Ramos (cell line): ENCODE results near the gene MYLK2.

ENCODE experiments used
- in situ Hi-C: fragments of 300-500 bp; cut with MboI; formaldehyde crosslinking; loops from one replicate; pipeline ENCODE4 v1.14.3; 2022; ENCODE audit warnings: low sequenced_read_pairs; ENCODE audit not compliant: unreplicated experiment

Gene MYLK2

GRCh38 chr20:31849306-31849930, 30.3 kb downstream of the MYLK2 start:
- in situ Hi-C loops = no loop called here

DNA sequence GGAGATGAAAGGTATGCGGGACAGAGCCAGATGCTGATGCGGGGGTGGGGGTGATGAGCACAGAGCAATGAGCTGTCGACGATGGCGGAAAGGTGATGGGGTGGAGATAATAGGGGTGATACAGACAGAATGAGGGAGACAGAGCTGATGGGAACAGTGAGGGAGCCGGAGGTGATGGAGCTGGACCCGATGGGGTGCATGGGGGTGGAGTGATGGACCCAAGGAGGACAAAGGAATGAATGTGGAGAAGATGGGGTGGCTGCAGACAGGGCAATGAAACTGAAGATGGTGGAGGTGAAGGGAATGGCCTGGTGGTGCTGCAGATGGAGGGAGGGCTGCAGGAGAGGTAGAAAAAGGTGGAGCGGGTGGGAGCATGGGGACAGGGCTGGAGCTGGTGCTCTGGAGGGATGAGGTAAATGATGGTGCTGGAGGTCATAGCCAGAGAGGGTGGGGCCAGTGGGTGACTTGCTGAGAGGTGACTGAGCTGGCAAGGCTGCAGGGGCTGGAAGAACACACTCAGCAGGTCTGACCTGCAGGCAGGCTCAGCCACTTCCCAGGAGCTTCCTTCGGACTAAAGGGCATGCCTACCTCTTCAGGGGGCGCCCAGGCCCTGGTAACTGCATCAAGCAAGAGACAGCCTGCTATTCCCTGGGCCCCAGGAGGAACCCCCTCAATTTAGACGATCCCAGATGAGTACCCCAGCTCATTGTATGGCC, 32.2 kb downstream of the MYLK2 start:
- in situ Hi-C loops = loop anchor here (10.0 kb wide), 2 partner anchors 103 to 243 kb away; partner anchors contain the start of gene PDRG1

DNA sequence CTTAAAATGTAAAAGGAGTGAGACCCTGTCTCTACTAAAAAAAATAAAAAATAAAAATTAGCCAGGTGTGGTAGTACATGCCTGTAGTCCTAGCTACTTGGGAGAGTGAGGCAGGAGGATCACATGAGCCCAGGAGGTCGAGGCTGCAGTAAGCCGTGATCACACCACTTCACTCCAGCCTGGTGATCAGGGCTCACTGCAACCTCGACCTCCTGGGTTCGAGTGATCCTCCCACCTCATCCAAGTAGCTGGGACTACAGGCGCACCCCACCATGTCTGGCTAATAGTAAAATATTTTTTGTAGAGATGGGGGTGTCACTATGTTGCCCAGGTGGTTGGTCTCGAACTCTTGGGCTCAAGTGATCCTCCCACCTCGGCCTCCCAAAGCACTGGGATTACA, 34.3 kb downstream of the MYLK2 start:
- in situ Hi-C loops = loop anchor here (10.0 kb wide), 2 partner anchors 101 to 241 kb away; partner anchors contain the start of gene PDRG1

- in situ Hi-C loops = loop anchor here (10.0 kb wide), 2 partner anchors 98 to 238 kb away; partner anchors contain the start of gene PDRG1
Measured at GRCh38 chr20:31856516-31856915, 37.4 kb downstream of the MYLK2 start.

DNA sequence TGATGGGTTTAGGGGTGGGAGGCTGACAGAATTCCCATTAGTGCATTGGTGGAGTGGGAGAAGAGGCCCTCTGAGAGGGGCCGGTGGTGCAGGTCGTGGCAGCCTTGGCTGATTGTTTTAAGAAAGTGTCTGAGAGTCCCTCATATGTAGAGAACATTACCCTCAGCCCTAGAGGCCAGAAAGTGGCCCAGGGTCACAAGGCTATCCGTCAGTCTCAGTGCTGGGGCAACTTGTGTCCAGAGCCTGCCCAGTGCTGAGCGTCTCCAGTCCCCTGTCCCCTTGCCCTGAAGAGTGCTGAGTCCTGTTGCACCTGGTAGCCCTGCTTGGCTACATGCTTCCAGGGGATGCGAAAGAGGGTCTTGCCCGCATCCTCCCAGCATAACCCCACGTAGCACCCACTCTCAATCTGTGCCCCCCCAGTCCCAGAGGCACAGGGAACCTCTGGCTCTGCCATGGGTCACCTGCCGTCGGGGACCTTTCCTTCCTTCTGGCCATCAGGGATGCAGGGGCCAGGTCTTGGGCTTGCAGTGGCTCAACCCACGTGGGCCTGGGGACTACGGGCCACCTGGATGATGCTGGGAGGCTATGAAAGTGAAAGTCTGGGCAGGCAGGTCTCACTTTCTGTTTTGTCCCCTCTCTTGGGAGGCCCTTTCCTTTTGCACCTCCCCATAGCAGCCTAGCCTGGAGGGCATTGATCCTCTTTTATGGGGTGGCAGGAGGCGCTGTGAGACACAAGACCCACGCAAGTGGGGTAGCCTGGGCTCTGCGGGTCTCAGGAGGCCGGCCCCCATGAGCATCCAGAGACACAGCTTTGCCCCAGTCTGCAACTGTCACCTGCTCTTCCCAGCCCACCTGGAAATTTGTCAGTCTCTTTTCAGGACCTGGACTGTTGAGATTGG, 39.0 kb downstream of the MYLK2 start:
- in situ Hi-C loops = loop anchor here (10.0 kb wide), 2 partner anchors 97 to 237 kb away; partner anchors contain the start of gene PDRG1

DNA sequence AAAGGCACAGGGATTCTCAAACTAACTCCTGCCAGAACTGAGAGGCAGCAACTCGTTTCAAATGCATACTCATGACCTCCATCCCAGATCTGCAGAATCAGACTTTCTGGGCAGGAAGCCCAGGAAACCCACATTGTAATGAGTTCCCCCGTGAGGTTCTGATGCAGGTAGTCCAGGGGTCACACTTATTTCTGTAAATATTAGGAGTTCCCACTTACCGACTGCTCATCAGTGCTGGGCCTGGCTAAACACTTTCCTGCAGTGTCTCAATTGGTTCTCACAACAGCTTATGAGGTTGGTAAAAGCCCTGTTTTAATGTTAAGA, 39.6 kb downstream of the MYLK2 start:
- in situ Hi-C loops = loop anchor here (10.0 kb wide), 2 partner anchors 96 to 236 kb away; partner anchors contain the start of gene PDRG1

DNA sequence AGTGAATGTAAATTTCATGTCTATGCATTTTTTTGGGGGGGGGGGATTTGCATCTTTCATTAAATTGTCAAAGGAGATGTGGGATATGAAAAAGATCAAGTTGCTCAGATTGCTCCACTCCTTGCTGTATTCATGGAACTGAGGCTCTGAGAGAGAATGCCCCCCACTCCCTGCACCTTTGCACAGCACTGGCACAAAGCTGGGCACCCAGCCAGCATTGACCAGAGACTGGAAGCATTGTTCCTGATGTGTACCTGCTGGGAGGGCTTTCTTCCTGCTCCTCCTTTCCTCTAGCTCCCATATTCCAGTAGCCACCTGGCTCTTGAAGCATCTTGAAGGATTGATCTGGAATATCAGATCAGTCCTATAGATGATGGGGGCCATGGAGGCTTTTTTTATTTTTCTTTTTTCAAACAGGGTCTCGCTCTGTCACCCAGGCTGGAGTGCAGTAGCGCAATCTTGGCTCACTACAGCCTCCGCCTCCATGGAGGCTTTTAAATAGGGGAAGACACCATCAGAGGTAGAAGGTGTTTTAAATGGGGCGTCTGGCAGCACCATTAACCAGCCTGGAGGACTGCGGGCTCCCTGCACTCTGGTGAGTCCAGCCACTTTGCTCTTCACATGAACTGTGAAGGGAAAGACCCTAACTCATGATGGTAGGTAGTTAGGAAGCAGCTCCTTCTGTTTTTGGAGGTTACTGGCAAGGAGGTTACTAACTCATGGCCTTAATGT, 40.3 kb downstream of the MYLK2 start:
- in situ Hi-C loops = loop anchor here (10.0 kb wide), 2 partner anchors 95 to 235 kb away; partner anchors contain the start of gene PDRG1

DNA sequence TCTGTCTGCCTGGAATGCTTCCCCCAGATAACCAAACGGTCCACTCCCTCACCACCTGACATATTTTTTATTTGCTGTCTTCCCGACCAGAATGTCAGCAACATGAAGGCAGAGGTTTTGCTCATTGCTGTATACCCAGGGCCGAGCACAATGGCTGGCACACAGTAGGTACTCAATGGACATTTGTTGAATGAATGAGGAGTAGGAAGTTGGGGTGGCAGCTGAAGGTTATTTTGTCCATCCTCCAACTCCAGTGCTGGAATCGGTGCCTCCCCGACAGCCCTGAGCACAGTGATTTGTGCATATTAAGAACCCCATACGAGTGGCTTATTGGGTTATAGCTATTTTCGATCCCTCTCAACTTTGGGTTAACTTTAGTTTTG, 40.8 kb downstream of the MYLK2 start:
- in situ Hi-C loops = loop anchor here (10.0 kb wide), 2 partner anchors 95 to 235 kb away; partner anchors contain the start of gene PDRG1

GRCh38 chr20:31860390-31861134, 41.4 kb downstream of the MYLK2 start:
- in situ Hi-C loops = no loop called here

DNA sequence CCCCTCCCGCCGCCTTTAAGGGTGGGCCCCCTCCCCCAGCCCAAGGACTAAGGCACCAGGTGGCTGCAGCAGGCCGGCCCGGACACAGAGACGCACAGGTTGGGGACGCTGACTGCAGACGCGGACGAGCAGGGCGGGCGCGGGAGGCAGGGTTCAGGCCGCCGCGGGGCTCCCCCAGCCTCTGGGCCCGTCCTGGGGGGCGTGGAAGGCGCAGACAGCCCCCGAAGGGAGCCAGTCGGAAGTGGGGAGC, 41.9 kb downstream of the MYLK2 start:
- in situ Hi-C loops = no loop called here

DNA sequence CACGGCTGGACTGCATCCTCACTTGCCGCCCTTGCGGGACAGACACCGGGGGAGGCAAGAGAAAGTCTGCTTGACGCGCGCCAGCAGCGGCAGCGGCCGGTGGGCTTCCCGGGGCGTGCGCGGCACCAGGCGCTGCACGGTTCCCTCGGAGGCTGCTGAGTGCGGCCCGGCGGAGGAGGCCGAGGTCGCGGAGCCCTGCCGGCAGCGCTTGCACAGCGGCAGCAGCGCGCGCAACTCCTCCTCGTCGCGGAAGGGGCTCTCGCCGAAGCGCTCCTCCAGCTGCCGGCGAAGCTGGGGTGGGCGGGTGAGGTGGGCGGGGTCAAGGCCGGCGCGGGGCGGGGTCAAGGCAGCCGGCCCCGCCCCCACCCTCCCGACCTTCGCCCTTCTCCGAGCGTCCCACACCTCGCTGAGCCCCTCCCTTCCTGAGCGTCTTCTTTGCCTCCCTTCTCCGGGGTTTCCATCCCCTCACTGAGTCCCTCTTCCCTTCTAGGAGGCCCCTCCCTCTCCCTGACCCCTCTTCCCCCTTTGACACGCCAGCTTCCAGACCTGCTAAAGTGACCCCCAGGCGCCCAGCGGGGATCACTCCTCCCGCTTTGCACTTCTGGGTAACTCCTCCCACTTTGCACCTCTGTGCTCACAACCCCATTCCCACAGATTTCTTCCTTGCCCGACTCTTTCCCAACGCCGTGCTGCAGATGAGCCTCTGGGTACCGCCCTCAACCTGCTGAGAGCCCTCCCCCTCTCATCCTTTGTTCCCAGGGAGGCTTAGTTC, 42.4 kb downstream of the MYLK2 start:
- in situ Hi-C loops = no loop called here

- in situ Hi-C loops = no loop called here
Measured at GRCh38 chr20:31862157-31862470, 43.0 kb downstream of the MYLK2 start.

DNA sequence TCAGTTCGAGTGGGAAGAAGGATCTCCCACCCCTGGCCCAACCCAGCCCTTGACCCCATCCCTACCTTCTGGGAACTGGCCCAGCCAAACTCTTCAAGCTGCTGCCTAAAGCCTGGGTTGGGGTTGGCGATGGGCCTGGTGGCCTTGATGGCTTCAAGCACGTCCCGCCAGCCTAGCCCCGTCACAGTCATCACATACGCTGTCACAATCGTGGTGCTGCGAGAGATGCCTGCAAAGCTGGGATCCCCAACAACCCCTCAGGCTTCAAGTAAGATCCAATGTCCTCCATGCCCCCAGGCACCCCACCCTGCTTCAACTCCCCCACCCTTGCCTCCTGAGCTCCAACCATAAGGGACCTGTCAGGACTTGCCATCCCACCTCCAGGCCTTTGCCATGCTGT, 43.4 kb downstream of the MYLK2 start:
- in situ Hi-C loops = no loop called here

GRCh38 chr20:31863296-31864085, 44.3 kb downstream of the MYLK2 start:
- in situ Hi-C loops = no loop called here

DNA sequence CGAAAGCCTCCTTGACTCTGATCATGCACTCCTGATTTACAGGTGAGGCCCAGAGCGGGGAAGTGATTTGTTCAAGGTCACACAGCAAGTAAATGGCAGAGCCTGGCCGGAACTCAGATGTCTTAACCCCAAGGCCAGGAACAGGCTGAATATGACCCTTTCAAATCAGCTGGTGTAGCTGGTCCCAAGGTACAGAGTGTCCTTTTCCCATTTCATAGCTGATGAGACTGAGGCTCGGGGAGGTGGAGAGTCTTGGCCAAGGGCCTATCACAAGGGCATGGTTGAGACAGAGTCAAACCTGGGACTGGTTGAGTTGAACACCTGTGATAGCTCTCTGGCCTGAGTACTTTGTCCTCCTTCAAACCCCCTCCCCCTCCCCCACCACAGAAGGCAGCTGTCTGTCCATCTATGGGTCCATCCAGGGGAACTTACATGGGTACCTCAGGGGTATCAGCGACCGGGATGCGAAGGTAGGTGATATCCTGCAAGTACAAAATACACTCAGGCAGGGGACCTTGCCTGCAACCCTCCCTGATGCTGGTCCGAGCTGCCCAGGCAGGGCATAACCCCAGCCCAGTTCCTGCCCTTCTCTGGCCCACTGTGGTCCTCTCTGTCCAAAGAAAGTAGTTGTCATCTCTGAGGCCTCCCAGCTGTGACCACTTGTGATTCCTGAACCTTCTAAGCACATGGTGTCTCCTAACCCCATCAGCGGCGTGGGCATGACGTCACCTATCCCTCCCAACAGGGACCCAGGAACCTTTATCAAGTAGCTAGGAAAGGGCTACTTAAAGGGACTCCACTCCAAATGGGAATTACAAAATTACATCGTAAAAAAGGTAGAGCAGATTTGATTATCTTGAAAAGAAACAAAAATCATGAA, 45.6 kb downstream of the MYLK2 start:
- in situ Hi-C loops = no loop called here

DNA sequence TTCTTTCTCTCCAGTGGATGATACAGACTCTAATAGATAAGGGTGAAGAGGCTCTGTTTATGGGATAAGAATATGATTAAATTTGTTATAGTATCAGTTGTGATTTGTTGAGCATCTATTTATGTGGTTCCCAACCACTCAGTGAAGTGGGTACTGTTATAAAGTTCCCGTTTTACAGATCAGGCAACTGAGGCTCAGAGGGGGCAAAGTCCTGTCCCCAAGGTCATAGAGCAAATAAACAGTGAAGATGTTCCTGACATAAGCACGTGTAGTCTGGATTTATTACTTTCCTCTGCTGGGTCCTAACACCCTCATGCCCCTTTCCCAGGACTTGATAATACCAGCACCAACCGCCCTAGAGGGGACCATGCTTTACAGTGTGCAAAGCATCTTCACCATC, 47.1 kb downstream of the MYLK2 start:
- in situ Hi-C loops = no loop called here
